Fibroblast of villous mesenchyme (primary cell): Measurements from ENCODE around the gene ANP32B. TPM values are rescaled to one million over a fixed set of nuclear protein-coding genes. Genes with fewer than 3 reads are reported as not detected.

Source experiments
- DNase-seq: peaks from one replicate; pipeline ENCODE4 v3.0.0-alpha.2; 2010; ENCODE audit warnings: low read depth
- H3K4me3 ChIP-seq: 2 replicates; pipeline ENCODE4 v1.5.1; 2011; ENCODE audit warnings: low read depth, mild to moderate bottlenecking, low read length
- CTCF ChIP-seq: IDR thresholded peaks from 2 replicates; pipeline ENCODE4 v1.5.1; 2012; ENCODE audit warnings: low read depth, mild to moderate bottlenecking, low read length; ENCODE audit not compliant: insufficient read depth
- total RNA-seq: library from RNA; depleted of rRNA; stranded (reverse); fragments of >200 nt; gene quantifications from 2 replicates; pipeline ENCODE4 v1.2.3, GENCODE V29; 2012

ANP32B gene
- total RNA-seq, 1 donor, result 9.9 TPM

- H3K4me3 ChIP-seq, result no peak overlapping the region
- DNase-seq, result no peak
- no peak for TF ChIP-seq CTCF
These were observed 24.2 kb downstream of the ANP32B start for GRCh38 chr9:98007251-98007928.

GRCh38 chr9:98008764-98009163 lies 25.6 kb downstream of the ANP32B start:
- no peak for TF ChIP-seq CTCF
- no peak overlapping the region for H3K4me3 ChIP-seq
- no peak for DNase-seq

- no peak for DNase-seq
- TF ChIP-seq CTCF, result no peak
- no peak overlapping the region for H3K4me3 ChIP-seq
These were observed 26.3 kb downstream of the ANP32B start for GRCh38 chr9:98009437-98009836.

GRCh38 chr9:98009936-98010335 lies 26.8 kb downstream of the ANP32B start:
- H3K4me3 ChIP-seq, result no peak overlapping the region
- TF ChIP-seq CTCF, result no peak
- DNase-seq, result peak; percentile 6

GRCh38 chr9:98010445-98010844 lies 27.3 kb downstream of the ANP32B start:
- no peak overlapping the region for H3K4me3 ChIP-seq
- DNase-seq, result peak; percentile 6
- no peak for TF ChIP-seq CTCF

- no peak for DNase-seq
- no peak for TF ChIP-seq CTCF
- no peak overlapping the region for H3K4me3 ChIP-seq
These were observed 28.0 kb downstream of the ANP32B start for GRCh38 chr9:98011122-98011521.

- no peak overlapping the region for H3K4me3 ChIP-seq
- TF ChIP-seq CTCF, result no peak
- no peak for DNase-seq
These were observed 33.1 kb downstream of the ANP32B start for GRCh38 chr9:98016137-98016680.
